HG03354 (cell line): ENCODE data around the gene PCMTD2.

Experiments
- ATAC-seq: cut with Tn5 transposase; IDR thresholded peaks from one replicate; pipeline ENCODE4 v1.9.1; 2021; ENCODE audit warnings: mild to moderate bottlenecking; ENCODE audit not compliant: unreplicated experiment, poor library complexity, severe bottlenecking

The PCMTD2 gene

DNA sequence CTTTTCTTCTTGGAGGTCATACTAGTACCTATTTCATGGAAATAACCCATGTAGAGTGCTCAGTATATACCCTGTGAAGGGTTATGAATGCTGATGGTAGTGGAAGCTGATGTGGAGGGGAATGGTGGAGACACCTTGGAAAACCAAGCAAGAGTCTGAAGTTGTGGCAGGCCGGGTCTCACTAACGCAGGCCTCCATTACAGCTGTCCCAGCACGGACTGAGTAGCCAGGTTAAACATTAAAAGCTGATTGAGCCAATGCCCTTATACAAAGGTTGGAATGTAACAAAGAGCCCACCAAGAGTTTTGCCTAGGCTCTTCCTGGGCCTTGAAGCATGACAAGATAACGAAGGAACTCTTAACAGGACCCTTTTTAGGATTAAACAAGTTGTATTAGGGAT lies 2.1 kb upstream of the PCMTD2 start:
- ATAC-seq = no peak

- no peak for ATAC-seq
These were observed 1.4 kb upstream of the PCMTD2 start for GRCh38 chr20:64254156-64254555.

GRCh38 chr20:64254571-64255360 lies 782 bp upstream of the PCMTD2 start:
- ATAC-seq = no peak

DNA sequence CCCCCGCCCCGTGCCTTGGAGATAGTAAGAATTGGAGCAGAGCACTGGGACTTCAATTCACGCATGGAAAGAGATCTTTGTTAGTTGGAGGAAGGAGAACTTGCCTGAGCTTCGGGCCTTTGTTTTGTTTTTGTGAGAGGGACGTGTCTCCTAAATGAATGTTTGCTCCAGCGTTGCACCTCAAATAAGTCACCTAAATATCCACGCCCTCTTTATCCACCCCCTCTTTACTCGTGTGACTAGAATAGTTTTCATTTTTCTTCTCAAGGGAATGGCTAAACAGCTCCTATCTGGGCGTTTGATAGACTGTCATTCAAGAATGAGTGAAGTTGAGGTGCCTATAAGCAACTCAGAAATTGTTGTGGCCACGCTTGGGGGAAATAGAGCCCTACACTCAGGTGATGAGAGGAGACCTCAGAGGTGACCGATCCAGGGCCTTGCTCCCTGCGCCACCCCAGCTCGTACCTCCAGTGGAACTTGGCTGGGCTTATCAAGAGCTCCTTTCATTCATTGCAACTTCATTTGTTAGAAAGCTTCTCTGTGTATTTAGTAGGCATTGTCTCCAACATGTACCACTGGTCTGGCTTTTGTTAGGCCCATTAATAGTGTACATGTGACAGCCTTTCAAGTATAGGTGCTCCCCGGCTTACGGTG lies 861 bp downstream of the PCMTD2 start:
- no peak for ATAC-seq

- no peak for ATAC-seq
These were observed 1.7 kb downstream of the PCMTD2 start for GRCh38 chr20:64257107-64257757.

DNA sequence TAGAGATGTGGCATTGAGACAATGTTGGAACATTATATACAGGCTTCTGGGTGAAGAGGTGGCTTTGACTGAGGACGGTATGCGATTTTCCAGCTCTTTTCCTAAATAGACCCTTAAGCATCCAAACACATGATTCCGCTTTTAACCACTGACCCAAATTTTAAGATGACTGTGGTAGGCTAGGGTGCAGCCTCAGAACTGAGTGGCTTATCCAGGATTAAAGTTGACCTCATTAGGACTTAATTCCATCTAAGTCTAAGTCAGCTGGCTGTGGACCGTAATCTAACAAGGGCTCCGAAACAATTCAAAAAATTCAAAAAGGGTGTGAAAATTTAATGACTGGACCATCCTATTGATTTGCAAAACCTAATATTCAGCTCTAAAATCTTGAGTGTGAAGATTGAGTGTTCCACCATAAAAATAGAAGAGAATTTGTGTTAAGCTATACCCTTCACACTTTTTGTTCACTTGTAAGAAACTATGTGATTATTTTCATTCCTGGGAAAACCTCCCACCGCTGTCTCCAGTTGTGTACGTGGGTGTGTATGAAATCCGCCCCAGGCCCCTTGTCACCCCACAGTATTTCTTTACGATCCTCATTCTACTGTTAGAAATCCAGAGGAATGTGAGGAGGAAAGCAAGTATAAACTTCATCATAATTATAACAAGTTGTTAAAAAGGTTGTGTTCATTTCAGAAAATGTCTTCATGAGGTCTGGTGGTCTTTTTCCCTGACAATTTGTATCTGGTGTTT lies 2.7 kb downstream of the PCMTD2 start:
- no peak for ATAC-seq

GRCh38 chr20:64260239-64260638 lies 4.7 kb downstream of the PCMTD2 start:
- ATAC-seq = no peak

- no peak for ATAC-seq
These were observed 5.6 kb downstream of the PCMTD2 start for GRCh38 chr20:64261138-64261537.

GRCh38 chr20:64264091-64264490 lies 8.5 kb downstream of the PCMTD2 start:
- no peak for ATAC-seq

DNA sequence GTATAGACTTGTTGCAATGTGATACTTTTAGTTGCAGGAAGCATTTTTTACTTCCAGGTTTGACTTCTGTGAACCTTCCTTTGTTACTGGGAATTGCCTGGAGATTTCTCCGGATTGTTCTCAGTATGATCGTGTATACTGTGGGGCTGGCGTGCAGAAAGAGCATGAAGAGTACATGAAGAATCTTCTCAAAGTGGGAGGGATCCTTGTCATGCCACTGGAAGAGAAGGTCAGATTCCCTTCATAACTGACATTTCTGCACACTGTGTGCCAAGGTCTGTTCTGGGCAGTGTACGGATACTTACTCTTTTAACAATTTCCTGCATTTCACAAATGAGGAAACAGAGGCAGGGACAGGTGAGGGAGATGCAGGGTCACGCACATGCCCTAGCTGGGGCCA lies 9.7 kb downstream of the PCMTD2 start:
- no peak for ATAC-seq

DNA sequence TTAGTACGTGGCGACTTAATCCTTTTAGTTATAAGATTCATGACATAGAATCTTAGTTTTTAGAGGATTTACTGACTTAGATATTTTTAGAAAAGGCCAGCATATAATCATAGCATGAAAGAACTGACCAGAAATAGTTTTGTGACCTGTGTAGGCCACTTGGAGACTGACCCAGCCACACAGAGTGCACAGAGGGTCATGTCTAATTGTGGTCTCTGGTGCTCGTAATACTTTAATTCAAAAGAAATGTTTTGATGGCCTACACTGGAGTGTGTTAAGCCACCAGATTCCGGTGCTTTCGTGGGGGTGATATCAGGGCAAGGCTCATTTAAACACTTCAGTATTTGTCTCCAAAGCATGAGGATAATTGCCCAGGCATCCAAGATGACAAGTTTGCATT lies 11.4 kb downstream of the PCMTD2 start:
- no peak for ATAC-seq

DNA sequence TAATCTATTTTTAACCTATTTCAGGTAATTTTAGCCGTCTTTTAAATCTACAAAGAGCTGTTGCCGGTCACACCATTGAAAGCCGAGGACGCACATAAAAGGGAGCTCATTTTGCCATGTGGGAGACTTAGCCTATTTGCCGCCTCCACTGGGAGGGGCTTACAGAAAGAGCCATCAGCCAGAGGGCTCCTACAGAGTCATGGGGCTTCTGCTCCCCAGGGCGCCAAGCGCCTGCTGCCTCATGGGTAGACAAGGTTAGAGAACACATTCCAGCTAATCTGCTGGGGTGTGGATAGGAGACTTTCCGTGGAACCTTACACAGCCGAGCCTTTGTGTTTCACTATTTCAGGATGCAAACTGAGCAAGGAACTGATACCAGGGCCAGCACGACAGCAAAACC lies 12.6 kb downstream of the PCMTD2 start:
- ATAC-seq = no peak

- ATAC-seq = no peak
These were observed 14.3 kb downstream of the PCMTD2 start for GRCh38 chr20:64269604-64270411.

- no peak for ATAC-seq
These were observed 16.1 kb downstream of the PCMTD2 start for GRCh38 chr20:64271636-64272035.

- ATAC-seq = no peak
These were observed 17.6 kb downstream of the PCMTD2 start for GRCh38 chr20:64273109-64273508.

GRCh38 chr20:64276817-64277216 lies 21.3 kb downstream of the PCMTD2 start:
- no peak for ATAC-seq

DNA sequence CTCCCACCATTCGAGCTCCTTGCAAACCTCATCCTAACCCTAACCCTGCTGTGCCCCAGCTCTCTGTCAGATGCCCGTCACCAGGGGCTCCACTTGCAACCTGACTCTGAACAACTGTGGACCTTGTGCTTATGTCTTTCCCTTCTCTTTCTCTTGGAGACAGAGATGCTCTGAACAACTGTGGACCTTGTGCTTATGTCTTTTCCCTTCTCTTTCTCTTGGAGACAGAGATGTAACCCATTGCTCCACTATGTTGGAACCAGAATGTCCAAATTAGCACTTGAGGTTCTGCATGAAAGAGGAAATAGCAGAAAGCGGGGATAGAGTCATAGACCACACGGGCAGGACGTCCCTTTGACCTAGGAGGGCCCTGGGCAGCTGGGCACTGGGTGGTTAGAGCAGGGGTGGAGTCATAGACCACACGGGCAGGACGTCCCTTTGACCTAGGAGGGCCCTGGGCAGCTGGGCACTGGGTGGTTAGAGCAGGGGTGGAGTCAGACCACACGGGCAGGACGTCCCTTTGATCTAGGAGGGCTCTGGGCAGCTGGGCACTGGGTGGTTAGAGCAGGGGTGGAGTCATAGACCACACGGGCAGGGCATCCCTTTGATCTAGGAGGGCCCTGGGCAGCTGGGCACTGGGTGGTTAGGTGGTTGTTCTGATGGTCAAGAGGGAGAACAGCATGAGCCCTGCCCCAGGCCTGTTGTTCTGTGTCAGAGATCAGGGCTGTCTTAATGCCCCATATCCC lies 22.2 kb downstream of the PCMTD2 start:
- no peak for ATAC-seq

DNA sequence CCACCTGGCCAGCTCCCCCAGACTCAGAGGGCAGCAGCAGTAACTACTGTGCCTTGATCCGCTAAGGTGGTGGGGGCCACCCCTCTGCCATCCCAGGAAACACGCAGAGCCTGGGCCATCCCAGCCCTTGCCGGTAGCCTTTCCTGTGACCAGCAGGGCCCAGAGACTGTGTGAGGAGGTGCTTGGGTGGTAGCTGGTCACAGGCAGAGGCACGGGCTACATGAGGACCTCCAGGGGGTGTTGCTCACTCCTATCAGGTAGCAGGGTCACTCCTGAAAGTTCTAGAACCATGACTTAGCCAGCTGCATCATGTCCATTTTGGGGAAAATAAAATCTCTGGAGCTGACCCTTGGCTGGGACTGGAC lies 22.8 kb downstream of the PCMTD2 start:
- no peak for ATAC-seq
